Measurements from ENCODE around the gene KLF6. TPM values are rescaled to one million over a fixed set of nuclear protein-coding genes. Genes with fewer than 3 reads are reported as not detected.

KLF6 gene
- total RNA-seq, 6 experiments from 2014 or later: 25.2 to 86.4 (median 75.2) TPM

DNA sequence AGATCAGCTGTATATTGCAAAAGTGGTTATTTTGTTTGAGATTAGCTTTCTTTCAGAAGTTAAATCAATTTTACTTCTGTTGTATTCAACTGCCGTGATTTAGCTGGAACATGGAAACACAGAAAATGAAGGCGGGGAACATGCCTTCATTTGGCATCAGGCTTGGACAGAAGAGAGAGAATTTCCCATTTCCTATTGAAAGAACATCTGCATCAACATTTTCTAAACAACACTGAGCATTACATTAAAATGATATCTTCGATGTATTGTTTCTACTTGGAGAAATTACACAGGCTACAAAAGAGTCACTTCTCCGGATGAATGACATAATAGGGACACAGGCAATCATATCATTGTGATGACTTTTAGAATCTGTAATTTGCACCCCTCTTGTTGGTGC, 46.6 kb upstream of the KLF6 start:
- intact Hi-C loops (cut with DNase I): no loop called here
- H3K4me1 ChIP-seq: peaks cover 0 to 3% (median 0%) of the 10 kb centered on the region in 4 donors

DNA sequence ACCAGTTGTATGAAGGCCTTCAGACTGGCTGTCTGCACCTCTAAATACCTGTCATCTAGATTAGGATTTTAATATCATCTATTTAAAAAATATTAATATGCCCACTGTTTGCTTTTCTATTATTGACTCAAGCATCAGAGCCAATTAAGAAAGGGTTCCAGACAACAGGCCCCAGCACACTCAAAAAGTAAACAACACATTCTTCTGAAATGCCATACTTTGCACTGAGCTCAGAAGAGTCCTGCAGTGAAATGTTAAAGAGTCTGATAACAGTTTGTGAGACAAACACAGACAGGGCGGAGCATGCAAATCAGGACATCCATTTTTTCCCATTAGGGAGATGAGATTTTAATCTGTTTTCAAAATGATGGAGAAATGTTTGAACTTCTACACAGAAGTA, 45.9 kb upstream of the KLF6 start:
- 82% methylated on average over 1 of the region's 1 CpG for WGBS (ENCODE audit: insufficient coverage, low coverage, low lambda C conversion rate, missing lambda C conversion rate)
- peak in 2 of 4 donors; percentile 38 to 41 for ATAC-seq
- intact Hi-C loops (cut with DNase I): no loop called here
- Histone ChIP-seq H3K4me3 (no peak overlapping the region), H3K4me1 (peaks cover 0 to 3% (median 0%) of the 10 kb centered on the region in 4 donors), H3K9me3 (no peaks in the 10 kb centered on the region), H3K27me3 (no peaks in the 10 kb centered on the region), H3K27ac (no peak overlapping the region), H3K36me3 (no peaks in the 10 kb centered on the region)
- DNase-seq: no peak
- TF ChIP-seq POLR2A (IDR thresholded peaks at IDR 0.05): no peak
- TF ChIP-seq, protein P1, sequence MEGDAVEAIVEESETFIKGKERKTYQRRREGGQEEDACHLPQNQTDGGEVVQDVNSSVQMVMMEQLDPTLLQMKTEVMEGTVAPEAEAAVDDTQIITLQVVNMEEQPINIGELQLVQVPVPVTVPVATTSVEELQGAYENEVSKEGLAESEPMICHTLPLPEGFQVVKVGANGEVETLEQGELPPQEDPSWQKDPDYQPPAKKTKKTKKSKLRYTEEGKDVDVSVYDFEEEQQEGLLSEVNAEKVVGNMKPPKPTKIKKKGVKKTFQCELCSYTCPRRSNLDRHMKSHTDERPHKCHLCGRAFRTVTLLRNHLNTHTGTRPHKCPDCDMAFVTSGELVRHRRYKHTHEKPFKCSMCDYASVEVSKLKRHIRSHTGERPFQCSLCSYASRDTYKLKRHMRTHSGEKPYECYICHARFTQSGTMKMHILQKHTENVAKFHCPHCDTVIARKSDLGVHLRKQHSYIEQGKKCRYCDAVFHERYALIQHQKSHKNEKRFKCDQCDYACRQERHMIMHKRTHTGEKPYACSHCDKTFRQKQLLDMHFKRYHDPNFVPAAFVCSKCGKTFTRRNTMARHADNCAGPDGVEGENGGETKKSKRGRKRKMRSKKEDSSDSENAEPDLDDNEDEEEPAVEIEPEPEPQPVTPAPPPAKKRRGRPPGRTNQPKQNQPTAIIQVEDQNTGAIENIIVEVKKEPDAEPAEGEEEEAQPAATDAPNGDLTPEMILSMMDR (IDR thresholded peaks at IDR 0.05): no peak

More for the DNA sequence above, 46.6 kb upstream of the KLF6 start:
- no peak overlapping the region for H3K4me3 ChIP-seq
- H3K27ac ChIP-seq: no peak overlapping the region
- H3K9me3 ChIP-seq: no peaks in the 10 kb centered on the region
- H3K36me3 ChIP-seq: no peaks in the 10 kb centered on the region
- TF ChIP-seq, protein P1 (IDR thresholded peaks at IDR 0.05): no peak
- TF ChIP-seq POLR2A (IDR thresholded peaks at IDR 0.05): no peak
- 71% methylated on average over 4 of the region's 4 CpGs for WGBS (ENCODE audit: insufficient coverage, low coverage, low lambda C conversion rate, missing lambda C conversion rate)
- DNase-seq: no peak
- no peaks in the 10 kb centered on the region for H3K27me3 ChIP-seq
- no peak for ATAC-seq

DNA sequence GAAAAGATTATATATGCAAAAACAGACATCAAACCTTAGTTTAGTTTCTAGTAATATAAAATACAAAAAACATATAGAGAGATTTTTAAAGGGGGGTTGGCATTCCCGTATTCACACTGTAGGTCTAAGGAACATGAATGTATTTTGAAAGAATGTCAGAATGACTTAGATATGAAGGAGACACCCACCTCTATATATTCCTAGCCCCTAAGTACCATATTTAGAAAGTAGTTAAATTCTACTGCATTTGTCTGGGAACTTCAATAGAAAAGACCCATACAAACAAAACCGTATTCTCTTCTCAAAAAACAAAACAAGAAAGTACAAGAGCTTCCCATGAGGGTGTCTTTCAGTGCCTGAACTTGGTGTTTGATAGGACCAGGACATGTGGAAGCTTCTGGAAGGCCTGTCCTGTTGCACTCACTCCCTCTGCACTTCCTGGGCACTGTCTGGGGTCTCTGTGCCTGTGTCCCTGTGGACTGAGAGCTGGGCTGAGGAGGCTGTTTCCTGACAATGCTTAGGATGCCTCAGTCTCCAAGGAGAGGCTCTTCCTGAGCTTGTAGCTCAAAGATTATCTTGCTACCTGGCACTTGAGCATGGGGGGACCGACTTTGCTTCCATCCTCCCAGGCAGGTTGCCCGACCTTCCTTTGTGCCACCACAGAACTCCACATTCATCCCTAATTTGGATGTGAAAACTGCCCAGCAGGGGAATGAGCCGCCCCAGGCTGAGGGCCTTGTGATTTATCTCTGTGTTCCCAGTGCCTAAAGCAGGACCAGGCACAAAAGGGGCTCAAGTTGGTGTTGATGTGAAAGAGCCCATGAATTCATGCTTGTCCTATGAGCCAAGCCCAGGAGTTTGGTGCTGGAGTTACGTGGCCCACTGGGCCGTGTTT, 44.4 kb upstream of the KLF6 start:
- 31% methylated on average over 2 of the region's 7 CpGs for WGBS (ENCODE audit: insufficient coverage, low coverage, low lambda C conversion rate, missing lambda C conversion rate)
- no peaks in the 10 kb centered on the region for H3K9me3 ChIP-seq
- H3K27ac ChIP-seq: peak overlapping the region; percentile 35 to 61 (median 47)
- ATAC-seq: peak in 3 of 4 donors; percentile 17 to 23 (median 23)
- H3K4me3 ChIP-seq: peak overlapping the region; percentile 7 to 34 (median 8)
- intact Hi-C loops (cut with DNase I): no loop called here
- TF ChIP-seq, protein P1 (IDR thresholded peaks at IDR 0.05): no peak
- TF ChIP-seq POLR2A (IDR thresholded peaks at IDR 0.05): no peak
- H3K4me1 ChIP-seq: peaks cover 0 to 3% (median 0%) of the 10 kb centered on the region in 4 donors
- no peak for DNase-seq
- H3K36me3 ChIP-seq: no peaks in the 10 kb centered on the region
- no peaks in the 10 kb centered on the region for H3K27me3 ChIP-seq

DNA sequence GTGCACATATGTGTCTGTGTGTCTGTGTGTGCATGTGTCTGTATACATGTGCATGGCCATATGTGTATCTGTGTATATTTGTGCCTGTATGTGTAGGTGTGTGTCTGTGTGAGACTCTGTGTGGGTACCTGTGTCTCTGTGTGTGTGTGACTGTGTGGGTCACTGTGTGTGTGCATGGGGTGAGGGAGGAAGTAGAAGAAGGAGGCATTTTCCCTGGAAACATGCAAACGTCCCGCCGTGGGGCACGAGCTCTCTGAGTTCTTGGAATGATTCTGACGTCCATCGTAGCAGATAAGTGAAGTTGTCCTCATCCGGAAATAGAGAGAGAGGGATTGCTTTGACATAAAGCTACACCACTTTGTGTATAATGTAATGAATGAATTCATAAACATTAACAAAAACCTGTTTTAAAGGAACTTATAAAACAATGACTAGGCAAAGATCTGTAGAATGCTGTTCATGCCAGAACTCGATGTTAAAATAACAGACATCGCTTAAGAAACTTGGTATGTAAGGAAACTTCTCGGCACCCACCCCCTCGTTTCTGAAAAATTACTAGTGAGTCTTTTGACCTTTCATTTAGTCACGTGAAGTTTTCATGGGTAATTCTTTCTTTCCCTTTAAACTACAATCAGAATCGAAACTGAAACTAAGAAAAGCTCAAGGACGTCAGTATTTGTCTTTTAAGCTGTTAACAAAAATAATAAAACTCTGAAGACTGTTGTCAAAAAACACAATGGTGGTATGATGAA, 43.6 kb upstream of the KLF6 start:
- H3K4me3 ChIP-seq: peak overlapping the region; percentile 7 to 34 (median 8)
- no peaks in the 10 kb centered on the region for H3K27me3 ChIP-seq
- no peaks in the 10 kb centered on the region for H3K9me3 ChIP-seq
- H3K4me1 ChIP-seq: peaks cover 0 to 3% (median 0%) of the 10 kb centered on the region in 4 donors
- intact Hi-C loops (cut with DNase I): no loop called here
- peak overlapping the region; percentile 35 to 61 (median 47) for H3K27ac ChIP-seq
- no peaks in the 10 kb centered on the region for H3K36me3 ChIP-seq
- ATAC-seq (peak; percentile 45 to 71 (median 59)), DNase-seq (no peak)
- TF ChIP-seq POLR2A (IDR thresholded peaks at IDR 0.05): no peak
- TF ChIP-seq, protein P1 (IDR thresholded peaks at IDR 0.05): no peak
- WGBS (ENCODE audit: insufficient coverage, low coverage, low lambda C conversion rate, missing lambda C conversion rate): 23% methylated on average over 14 of the region's 14 CpGs

Measured in right lobe of liver (tissue), 6 donors.